Immature natural killer cell (primary cell): Measurements from ENCODE around the gene ACSBG1. TPM values are rescaled to one million over a fixed set of nuclear protein-coding genes. Genes with fewer than 3 reads are reported as not detected.
A peak's percentile ranks its signal among the peaks of the same experiment; 100 is the strongest.
"Not testable (repeated sequence)": the region's sequence is repeated elsewhere in the genome, so short reads cannot be mapped to it uniquely, and the experiment has no call there.

Source experiments
- DNase-seq, 3 donors: peaks; one replicate each; pipeline ENCODE4 v3.0.0; 2022; ENCODE audit warnings: mixed read lengths in 1 of 3
- H3K27ac Mint-ChIP-seq, 6 donors: one replicate each; pipeline ENCODE4 v1.8.0; 2020; ENCODE audit warnings: mixed read lengths in 6 of 6, mild to moderate bottlenecking in 5 of 6, inconsistent platforms in 4 of 6, moderate library complexity in 3 of 6
- H3K27me3 Mint-ChIP-seq, 3 donors: one replicate each; pipeline ENCODE4 v1.8.0; 2020 to 2021; ENCODE audit warnings: low read depth in 3 of 3, mild to moderate bottlenecking in 3 of 3, mixed read lengths in 3 of 3, moderate library complexity in 3 of 3, inconsistent platforms in 1 of 3
- H3K36me3 Mint-ChIP-seq, 3 donors: one replicate each; pipeline ENCODE4 v1.8.0; 2020; ENCODE audit warnings: mixed read lengths in 3 of 3, inconsistent platforms in 2 of 3, mild to moderate bottlenecking in 2 of 3
- H3K4me1 Mint-ChIP-seq, 2 donors: one replicate each; pipeline ENCODE4 v1.8.0; 2020; ENCODE audit warnings: inconsistent platforms in 2 of 2, mild to moderate bottlenecking in 2 of 2, mixed read lengths in 2 of 2, moderate library complexity in 1 of 2
- H3K4me3 Mint-ChIP-seq, 5 donors: one replicate each; pipeline ENCODE4 v1.8.0; 2020; ENCODE audit warnings: mild to moderate bottlenecking in 5 of 5, mixed read lengths in 5 of 5, inconsistent platforms in 3 of 5, moderate library complexity in 3 of 5
- H3K9me3 Mint-ChIP-seq, 6 donors: one replicate each; pipeline ENCODE4 v1.8.0; 2020; ENCODE audit warnings: mild to moderate bottlenecking in 6 of 6, mixed read lengths in 6 of 6, inconsistent platforms in 4 of 6, moderate library complexity in 3 of 6
- polyA plus RNA-seq, 3 donors: library from polyadenylated mRNA; unstranded; fragments of 300-500 nt; fragmentation: Illumina TruSeq; gene quantifications; one replicate each; pipeline ENCODE4 v1.2.3, GENCODE V29; 2021

ACSBG1 gene
- polyA plus RNA-seq, 3 donors from 2014 or later = 0.07 TPM; not detected in 2

- peak overlapping the region; percentile 70 to 80 (median 75) for H3K4me3 Mint-ChIP-seq
- H3K36me3 Mint-ChIP-seq = no peaks in the 10 kb centered on the region
- DNase-seq = peak in 1 of 3 donors; percentile 9
- H3K27ac Mint-ChIP-seq = peak overlapping the region in 5 of 6 donors; percentile 62 to 79 (median 71)
- peaks cover 13 to 18% of the 10 kb centered on the region in 2 donors for H3K4me1 Mint-ChIP-seq
- no peaks in the 10 kb centered on the region for H3K9me3 Mint-ChIP-seq
- H3K27me3 Mint-ChIP-seq = peaks cover 0 to 12% (median 7%) of the 10 kb centered on the region in 3 donors
These were observed 29.5 kb upstream of the ACSBG1 start for GRCh38 chr15:78263907-78264303.

DNA sequence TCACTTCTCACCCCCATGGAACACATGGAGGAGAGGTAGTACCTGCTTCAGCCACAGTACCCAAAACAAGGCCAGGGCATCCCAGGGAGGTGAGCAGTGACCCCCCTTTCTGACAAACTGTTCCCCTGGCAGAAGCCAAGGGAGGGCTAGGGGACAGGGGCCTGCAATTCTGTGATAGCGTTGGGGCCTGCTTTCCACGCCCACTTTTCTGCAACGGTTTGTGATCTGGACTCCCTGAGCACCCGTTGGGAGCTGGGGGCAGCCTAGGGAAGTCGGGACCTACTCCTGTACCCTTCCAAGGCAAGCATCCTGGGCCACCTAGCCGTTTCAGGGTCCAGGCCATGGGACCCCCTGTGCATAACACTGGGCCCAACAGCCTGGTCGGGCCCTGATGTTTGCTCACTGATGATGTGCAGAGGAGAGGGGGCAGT lies 29.0 kb upstream of the ACSBG1 start:
- Mint-ChIP-seq H3K27me3 (peaks cover 0 to 12% (median 7%) of the 10 kb centered on the region in 3 donors), H3K4me1 (peaks cover 13 to 18% of the 10 kb centered on the region in 2 donors), H3K36me3 (no peaks in the 10 kb centered on the region), H3K27ac (peak overlapping the region; percentile 20 to 79 (median 70)), H3K4me3 (peak overlapping the region; percentile 70 to 80 (median 75)), H3K9me3 (no peaks in the 10 kb centered on the region)
- no peak for DNase-seq

GRCh38 chr15:78261062-78261461 lies 26.7 kb upstream of the ACSBG1 start:
- H3K9me3 Mint-ChIP-seq = no peaks in the 10 kb centered on the region
- DNase-seq = no peak
- no peaks in the 10 kb centered on the region for H3K36me3 Mint-ChIP-seq
- H3K27me3 Mint-ChIP-seq = peaks cover 0 to 9% (median 7%) of the 10 kb centered on the region in 3 donors
- no peak overlapping the region for H3K27ac Mint-ChIP-seq
- no peak overlapping the region for H3K4me3 Mint-ChIP-seq
- peaks cover 12 to 13% of the 10 kb centered on the region in 2 donors for H3K4me1 Mint-ChIP-seq

DNA sequence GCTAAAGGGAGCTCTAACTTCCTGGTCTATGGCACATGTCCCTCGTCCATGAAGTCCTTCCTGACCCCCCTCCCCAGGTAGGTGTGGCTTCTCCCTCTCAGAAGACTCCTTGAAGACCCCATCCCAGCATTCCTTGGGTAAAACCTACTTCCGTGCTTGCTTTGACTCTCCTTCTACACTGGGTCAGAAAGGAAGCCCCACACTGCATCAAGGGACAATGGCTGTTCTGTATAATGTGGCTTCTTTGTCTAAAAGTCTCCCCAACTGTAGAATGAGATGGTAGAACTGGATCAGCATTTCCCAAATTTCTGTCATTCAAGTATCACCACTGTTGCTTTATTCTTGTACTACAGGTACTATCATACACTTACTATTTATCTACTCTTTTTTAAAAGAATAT lies 26.1 kb upstream of the ACSBG1 start:
- peaks cover 6 to 8% of the 10 kb centered on the region in 2 donors for H3K4me1 Mint-ChIP-seq
- peak overlapping the region in 1 of 6 donors; percentile 18 for H3K27ac Mint-ChIP-seq
- H3K36me3 Mint-ChIP-seq = no peaks in the 10 kb centered on the region
- no peak overlapping the region for H3K4me3 Mint-ChIP-seq
- DNase-seq = no peak
- H3K27me3 Mint-ChIP-seq = peaks cover 0 to 7% (median 5%) of the 10 kb centered on the region in 3 donors
- no peaks in the 10 kb centered on the region for H3K9me3 Mint-ChIP-seq

GRCh38 chr15:78259232-78259631 lies 24.9 kb upstream of the ACSBG1 start:
- Mint-ChIP-seq H3K27me3 (peaks cover 0 to 7% (median 5%) of the 10 kb centered on the region in 3 donors), H3K27ac (peak overlapping the region in 1 of 6 donors; percentile 42), H3K4me1 (peaks cover 0 to 3% of the 10 kb centered on the region in 2 donors), H3K9me3 (no peaks in the 10 kb centered on the region), H3K36me3 (no peaks in the 10 kb centered on the region), H3K4me3 (no peak overlapping the region)
- no peak for DNase-seq

- Mint-ChIP-seq H3K4me3 (no peak overlapping the region), H3K27ac (no peak overlapping the region), H3K36me3 (no peaks in the 10 kb centered on the region), H3K9me3 (no peaks in the 10 kb centered on the region), H3K27me3 (peaks cover 2 to 6% (median 5%) of the 10 kb centered on the region in 3 donors), H3K4me1 (no peaks in the 10 kb centered on the region)
- DNase-seq = no peak
These were observed 23.3 kb upstream of the ACSBG1 start for GRCh38 chr15:78257681-78258080.

- peaks cover 2 to 5% (median 4%) of the 10 kb centered on the region in 3 donors for H3K27me3 Mint-ChIP-seq
- no peaks in the 10 kb centered on the region for H3K9me3 Mint-ChIP-seq
- no peak for DNase-seq
- H3K4me3 Mint-ChIP-seq = no peak overlapping the region
- H3K4me1 Mint-ChIP-seq = no peaks in the 10 kb centered on the region
- H3K36me3 Mint-ChIP-seq = no peaks in the 10 kb centered on the region
- no peak overlapping the region for H3K27ac Mint-ChIP-seq
These were observed 21.7 kb upstream of the ACSBG1 start for GRCh38 chr15:78256044-78256437.

DNA sequence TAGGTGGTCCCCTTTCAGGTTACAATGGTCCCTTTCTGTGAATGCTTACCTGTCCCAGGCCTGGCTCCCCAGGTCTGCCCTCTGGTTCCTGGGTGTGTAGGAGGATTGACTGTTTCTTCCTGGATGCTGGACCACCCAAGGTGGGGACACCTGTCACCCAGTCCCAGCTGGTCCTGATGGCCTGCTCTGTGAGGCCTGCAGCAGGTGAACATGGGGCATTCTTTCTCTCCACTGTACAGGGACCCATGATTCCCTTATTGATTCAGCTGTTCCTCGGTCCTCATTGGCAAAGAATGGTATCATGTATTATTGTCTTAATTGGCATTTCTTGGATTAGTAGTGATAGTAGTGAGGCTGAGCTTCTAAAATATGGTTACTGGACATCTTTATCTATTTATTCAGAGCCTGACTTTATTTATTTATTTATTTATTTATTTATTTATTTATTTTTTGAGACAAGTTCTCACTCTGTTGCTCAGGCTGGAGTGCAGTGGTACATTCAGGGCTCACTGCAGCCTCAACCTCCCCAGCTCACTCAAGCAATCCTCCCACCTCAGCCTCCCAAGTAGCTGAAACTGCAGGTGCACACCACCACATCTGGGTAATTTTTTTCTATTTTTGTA lies 21.2 kb upstream of the ACSBG1 start:
- H3K27me3 Mint-ChIP-seq = peaks cover 2 to 5% (median 4%) of the 10 kb centered on the region in 3 donors
- H3K4me1 Mint-ChIP-seq = no peaks in the 10 kb centered on the region
- DNase-seq = no peak
- no peaks in the 10 kb centered on the region for H3K9me3 Mint-ChIP-seq
- no peak overlapping the region for H3K4me3 Mint-ChIP-seq
- no peak overlapping the region for H3K27ac Mint-ChIP-seq
- H3K36me3 Mint-ChIP-seq = no peaks in the 10 kb centered on the region

- no peak for DNase-seq
- H3K27ac Mint-ChIP-seq = no peak overlapping the region
- H3K27me3 Mint-ChIP-seq = peaks cover 2 to 5% (median 2%) of the 10 kb centered on the region in 3 donors
- no peaks in the 10 kb centered on the region for H3K4me1 Mint-ChIP-seq
- no peaks in the 10 kb centered on the region for H3K9me3 Mint-ChIP-seq
- H3K36me3 Mint-ChIP-seq = no peaks in the 10 kb centered on the region
- H3K4me3 Mint-ChIP-seq = no peak overlapping the region
These were observed 16.8 kb upstream of the ACSBG1 start for GRCh38 chr15:78251136-78251535.

- no peak for DNase-seq
- Mint-ChIP-seq H3K9me3 (no peaks in the 10 kb centered on the region), H3K36me3 (no peaks in the 10 kb centered on the region), H3K4me1 (no peaks in the 10 kb centered on the region), H3K27ac (no peak overlapping the region), H3K4me3 (no peak overlapping the region), H3K27me3 (peaks cover 2 to 5% (median 2%) of the 10 kb centered on the region in 3 donors)
These were observed 14.8 kb upstream of the ACSBG1 start for GRCh38 chr15:78249131-78249530.

- Mint-ChIP-seq H3K27me3 (peaks cover 0 to 3% (median 2%) of the 10 kb centered on the region in 3 donors), H3K9me3 (no peaks in the 10 kb centered on the region), H3K36me3 (no peaks in the 10 kb centered on the region), H3K4me1 (no peaks in the 10 kb centered on the region), H3K27ac (no peak overlapping the region), H3K4me3 (no peak overlapping the region)
- no peak for DNase-seq
These were observed 13.5 kb upstream of the ACSBG1 start for GRCh38 chr15:78247911-78248310.

GRCh38 chr15:78245976-78246620 lies 11.7 kb upstream of the ACSBG1 start:
- not testable (repeated sequence) for H3K9me3 Mint-ChIP-seq, H3K36me3 Mint-ChIP-seq, H3K27me3 Mint-ChIP-seq, DNase-seq, H3K4me3 Mint-ChIP-seq, H3K4me1 Mint-ChIP-seq, H3K27ac Mint-ChIP-seq

DNA sequence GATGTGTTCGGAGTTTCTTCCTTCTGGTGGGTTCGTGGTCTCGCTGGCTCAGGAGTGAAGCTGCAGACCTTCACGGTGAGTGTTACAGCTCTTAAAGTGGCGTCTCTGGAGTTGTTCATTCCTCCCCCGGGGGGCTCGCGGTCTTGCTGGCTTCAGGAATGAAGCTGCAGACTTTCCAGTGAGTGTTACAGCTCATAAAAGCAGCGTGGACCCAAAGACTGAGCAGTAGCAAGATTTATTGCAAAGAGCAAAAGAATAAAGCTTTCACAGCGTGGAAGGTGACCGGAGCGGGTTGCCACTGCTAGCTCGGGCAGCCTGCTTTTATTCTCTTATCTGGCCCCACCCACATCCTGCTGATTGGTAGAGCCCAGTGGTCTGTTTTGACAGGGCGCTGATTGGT lies 11.0 kb upstream of the ACSBG1 start:
- H3K27me3 Mint-ChIP-seq, H3K9me3 Mint-ChIP-seq, H3K4me3 Mint-ChIP-seq: not testable (repeated sequence)

DNA sequence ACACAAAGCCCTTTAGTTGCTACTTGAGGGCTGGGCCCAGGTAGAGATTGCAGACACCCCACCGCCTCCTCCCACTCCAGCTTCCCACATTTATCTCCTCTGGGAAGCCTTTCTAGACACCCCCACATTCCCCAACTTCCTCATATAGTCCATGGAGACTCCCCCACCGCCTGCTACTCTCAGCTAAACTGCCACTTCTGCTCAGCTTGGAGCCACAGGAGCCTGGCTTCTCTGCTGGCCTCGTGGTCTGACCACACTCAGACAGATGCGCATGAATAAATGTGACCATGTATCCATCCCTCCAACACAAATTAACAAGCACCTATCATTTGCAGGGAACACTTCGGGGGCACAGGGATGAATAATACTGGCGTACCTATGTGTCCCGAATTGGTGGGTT lies 10.5 kb upstream of the ACSBG1 start:
- Mint-ChIP-seq H3K4me3 (no peak overlapping the region), H3K27ac (no peak overlapping the region), H3K36me3 (no peaks in the 10 kb centered on the region), H3K27me3 (peaks cover 0 to 3% (median 0%) of the 10 kb centered on the region in 3 donors), H3K9me3 (no peaks in the 10 kb centered on the region), H3K4me1 (no peaks in the 10 kb centered on the region)
- no peak for DNase-seq

More for the DNA sequence above, 11.0 kb upstream of the ACSBG1 start:
- H3K27ac Mint-ChIP-seq, H3K36me3 Mint-ChIP-seq, DNase-seq, H3K4me1 Mint-ChIP-seq: not testable (repeated sequence)
